Prostate gland (tissue), 2 donors: ENCODE measurements around the gene CASQ2. TPM values are rescaled to one million over a fixed set of nuclear protein-coding genes. Genes with fewer than 3 reads are reported as not detected.

Experiments
- DNase-seq: peaks from one replicate; pipeline ENCODE4 v3.0.0-alpha.2; 2019; ENCODE audit warnings: low spot score
- H3K27ac ChIP-seq, 2 donors: fragments of 200-600 bp; sonication (generic); 2 replicates each; pipeline ENCODE4 v1.5.1; 2017 to 2019
- H3K27me3 ChIP-seq: fragments of 200-600 bp; sonication (generic); replicated peaks from 2 replicates; pipeline ENCODE4 v1.5.1; 2019; ENCODE audit not compliant: insufficient read depth
- H3K36me3 ChIP-seq, 2 donors: fragments of 200-600 bp; sonication (generic); 1 replicate in 1 of 2; 2 replicates in 1 of 2; pipeline versions ENCODE4 v1.5.1 to v1.8.1; 2017 to 2019
- H3K4me1 ChIP-seq: fragments of 200-600 bp; sonication (generic); replicated peaks from 2 replicates; pipeline ENCODE4 v1.5.1; 2019
- H3K4me3 ChIP-seq, 2 donors: fragments of 200-600 bp; sonication (generic); 2 replicates each; pipeline ENCODE4 v1.5.1; 2017 to 2019
- H3K9me3 ChIP-seq: fragments of 200-600 bp; sonication (generic); 2 replicates; pipeline ENCODE4 v1.5.1; 2017
- CTCF ChIP-seq, 4 experiments: fragments of 200-600 bp in 2 of 4; fragments of 450-650 bp in 2 of 4; sonication (generic) in 2 of 4; IDR thresholded peaks; 1 replicate in 3 of 4; 2 replicates in 1 of 4; pipeline ENCODE4 v1.5.1; 2016 to 2019; ENCODE audit warnings: antibody characterized with exemption in 4 of 4, mild to moderate bottlenecking in 2 of 4, moderate library complexity in 2 of 4
- POLR2A ChIP-seq: fragments of 450-650 bp; IDR thresholded peaks from one replicate; pipeline ENCODE4 v1.6.1; 2016; ENCODE audit warnings: antibody characterized with exemption, mild to moderate bottlenecking
- POLR2AphosphoS5 ChIP-seq: sonication (generic); formaldehyde crosslinking; IDR thresholded peaks from one replicate; pipeline ENCODE4 v1.6.1; 2017; ENCODE audit warnings: antibody characterized with exemption
- WGBS: methylation state at CpG from one replicate; pipeline ENCODE4 v1.1.5; 2018; 5-methylcytosine and 5-hydroxymethylcytosine counted together
- intact Hi-C: fragments of 100-400 bp; cut with DNase I; formaldehyde crosslinking; loops from one replicate; pipeline ENCODE4 v1.14.2; 2022
- total RNA-seq, 2 donors: library from RNA; depleted of rRNA; stranded (reverse); fragments of >200 nt; gene quantifications; one replicate each; pipeline ENCODE4 v1.1.0, GENCODE V29; 2016

The CASQ2 gene
- total RNA-seq, 2 donors from 2014 or later = 6.4 to 6.6 TPM

GRCh38 chr1:115761601-115762302 is 6.8 kb downstream of the CASQ2 start:
- Histone ChIP-seq H3K9me3 (no peaks in the 10 kb centered on the region), H3K27ac (no peak overlapping the region), H3K4me3 (no peak overlapping the region), H3K4me1 (no peaks in the 10 kb centered on the region), H3K27me3 (no peaks in the 10 kb centered on the region), H3K36me3 (no peaks in the 10 kb centered on the region)
- TF ChIP-seq POLR2A (no peak), POLR2AphosphoS5 (no peak), CTCF (IDR thresholded peaks at IDR 0.05) (no peak)
- 95% methylated on average over 7 of the region's 7 CpGs for WGBS
- intact Hi-C loops = no loop called here
- DNase-seq = no peak

- Histone ChIP-seq H3K4me3 (no peak overlapping the region), H3K36me3 (no peaks in the 10 kb centered on the region), H3K27ac (no peak overlapping the region), H3K9me3 (no peaks in the 10 kb centered on the region), H3K4me1 (no peaks in the 10 kb centered on the region), H3K27me3 (no peaks in the 10 kb centered on the region)
- no peak for DNase-seq
- intact Hi-C loops = no loop called here
- whole genome bisulfite sequencing = 90% methylated on average over 1 of the region's 1 CpG
- TF ChIP-seq POLR2A (no peak), POLR2AphosphoS5 (no peak), CTCF (IDR thresholded peaks at IDR 0.05) (no peak)
Observed at GRCh38 chr1:115757856-115758255, 10.7 kb downstream of the CASQ2 start.

- Histone ChIP-seq H3K9me3 (no peaks in the 10 kb centered on the region), H3K27me3 (no peaks in the 10 kb centered on the region), H3K27ac (no peak overlapping the region), H3K4me3 (no peak overlapping the region), H3K4me1 (no peaks in the 10 kb centered on the region), H3K36me3 (no peaks in the 10 kb centered on the region)
- TF ChIP-seq POLR2AphosphoS5 (no peak), POLR2A (no peak), CTCF (IDR thresholded peaks at IDR 0.05) (no peak)
- WGBS = 60% methylated on average over 3 of the region's 3 CpGs
- DNase-seq = no peak
- intact Hi-C loops = no loop called here
Observed at GRCh38 chr1:115757326-115757725, 11.2 kb downstream of the CASQ2 start.

- no peak overlapping the region for H3K4me3 ChIP-seq
- 69% methylated on average over 8 of the region's 8 CpGs for WGBS
- intact Hi-C loops = no loop called here
- H3K27me3 ChIP-seq = no peaks in the 10 kb centered on the region
- H3K4me1 ChIP-seq = no peaks in the 10 kb centered on the region
- no peak overlapping the region for H3K27ac ChIP-seq
- H3K9me3 ChIP-seq = no peaks in the 10 kb centered on the region
- DNase-seq = no peak
- H3K36me3 ChIP-seq = no peaks in the 10 kb centered on the region
- TF ChIP-seq POLR2AphosphoS5 (no peak), CTCF (IDR thresholded peaks at IDR 0.05) (no peak), POLR2A (no peak)
Observed at GRCh38 chr1:115755456-115756370, 12.8 kb downstream of the CASQ2 start.
